ENCODE measurements around the gene PDE10A. TPM values are rescaled to one million over a fixed set of nuclear protein-coding genes. Genes with fewer than 3 reads are reported as not detected.

Gene PDE10A
- total RNA-seq, 6 experiments from 2014 or later, result 1.2 to 2.0 (median 1.6) TPM; not detected in 2

- no peak for DNase-seq
- peaks cover 54% of the 10 kb centered on the region for H3K9me3 Mint-ChIP-seq
- peaks cover 1% of the 10 kb centered on the region; the same call in 1 of the 2 replicates for H3K27me3 Mint-ChIP-seq (ENCODE audit: insufficient read depth)
- no peak overlapping the region for H3K4me3 Mint-ChIP-seq
- TF ChIP-seq CTCF (IDR thresholded peaks at IDR 0.05), result no peak
- H3K4me1 Mint-ChIP-seq (ENCODE audit: low read depth), result no peaks in the 10 kb centered on the region
- H3K36me3 Mint-ChIP-seq (ENCODE audit: low read depth), result peaks cover 5% of the 10 kb centered on the region; the same call in 1 of the 2 replicates
- H3K27ac Mint-ChIP-seq, result no peak overlapping the region
Measured at GRCh38 chr6:165702669-165703068, 39.6 kb upstream of the PDE10A start.

- peaks cover 5% of the 10 kb centered on the region for H3K36me3 Mint-ChIP-seq (ENCODE audit: low read depth)
- no peak for DNase-seq
- no peak overlapping the region for H3K4me3 Mint-ChIP-seq
- no peak overlapping the region for H3K27ac Mint-ChIP-seq
- H3K27me3 Mint-ChIP-seq (ENCODE audit: insufficient read depth), result no peaks in the 10 kb centered on the region; the same call in 1 of the 2 replicates
- peaks cover 54% of the 10 kb centered on the region for H3K9me3 Mint-ChIP-seq
- H3K4me1 Mint-ChIP-seq (ENCODE audit: low read depth), result no peaks in the 10 kb centered on the region
- TF ChIP-seq CTCF (IDR thresholded peaks at IDR 0.05), result no peak
Measured at GRCh38 chr6:165701564-165702354, 38.7 kb upstream of the PDE10A start.

- Mint-ChIP-seq H3K27ac (no peak overlapping the region), H3K4me1 (ENCODE audit: low read depth) (no peaks in the 10 kb centered on the region), H3K36me3 (ENCODE audit: low read depth) (peaks cover 5% of the 10 kb centered on the region), H3K27me3 (ENCODE audit: insufficient read depth) (no peaks in the 10 kb centered on the region; the same call in 1 of the 2 replicates), H3K9me3 (peaks cover 61% of the 10 kb centered on the region), H3K4me3 (no peak overlapping the region)
- no peak for DNase-seq
- no peak for TF ChIP-seq CTCF (IDR thresholded peaks at IDR 0.05)
Measured at GRCh38 chr6:165701005-165701404, 38.0 kb upstream of the PDE10A start.

GRCh38 chr6:165698868-165699267, 35.8 kb upstream of the PDE10A start:
- peaks cover 11% of the 10 kb centered on the region for H3K36me3 Mint-ChIP-seq (ENCODE audit: low read depth)

GRCh38 chr6:165697171-165697570, 34.1 kb upstream of the PDE10A start:
- no peaks in the 10 kb centered on the region; the same call in none of the 2 replicates for H3K27me3 Mint-ChIP-seq (ENCODE audit: insufficient read depth)
- no peaks in the 10 kb centered on the region for H3K4me1 Mint-ChIP-seq (ENCODE audit: low read depth)

More at GRCh38 chr6:165698868-165699267, 35.8 kb upstream of the PDE10A start:
- TF ChIP-seq CTCF (IDR thresholded peaks at IDR 0.05), result no peak
- no peaks in the 10 kb centered on the region; the same call in none of the 2 replicates for H3K27me3 Mint-ChIP-seq (ENCODE audit: insufficient read depth)
- no peaks in the 10 kb centered on the region for H3K4me1 Mint-ChIP-seq (ENCODE audit: low read depth)
- no peak overlapping the region for H3K4me3 Mint-ChIP-seq
- DNase-seq, result no peak
- H3K9me3 Mint-ChIP-seq, result peaks cover 70% of the 10 kb centered on the region
- H3K27ac Mint-ChIP-seq, result no peak overlapping the region

More at GRCh38 chr6:165697171-165697570, 34.1 kb upstream of the PDE10A start:
- no peak overlapping the region for H3K4me3 Mint-ChIP-seq
- no peak for DNase-seq
- peaks cover 11% of the 10 kb centered on the region for H3K36me3 Mint-ChIP-seq (ENCODE audit: low read depth)
- peaks cover 61% of the 10 kb centered on the region for H3K9me3 Mint-ChIP-seq
- H3K27ac Mint-ChIP-seq, result no peak overlapping the region
- TF ChIP-seq CTCF (IDR thresholded peaks at IDR 0.05), result no peak
